NCI-H1436 (cell line): ENCODE data around the gene ZNF609.
"Not testable (repeated sequence)": the region's sequence is repeated elsewhere in the genome, so short reads cannot be mapped to it uniquely, and the experiment has no call there.

Experiments
- DNase-seq: peaks from one replicate; lab custom pipeline; 2025; lab: John Stamatoyannopoulos, UW

ZNF609 gene

DNA sequence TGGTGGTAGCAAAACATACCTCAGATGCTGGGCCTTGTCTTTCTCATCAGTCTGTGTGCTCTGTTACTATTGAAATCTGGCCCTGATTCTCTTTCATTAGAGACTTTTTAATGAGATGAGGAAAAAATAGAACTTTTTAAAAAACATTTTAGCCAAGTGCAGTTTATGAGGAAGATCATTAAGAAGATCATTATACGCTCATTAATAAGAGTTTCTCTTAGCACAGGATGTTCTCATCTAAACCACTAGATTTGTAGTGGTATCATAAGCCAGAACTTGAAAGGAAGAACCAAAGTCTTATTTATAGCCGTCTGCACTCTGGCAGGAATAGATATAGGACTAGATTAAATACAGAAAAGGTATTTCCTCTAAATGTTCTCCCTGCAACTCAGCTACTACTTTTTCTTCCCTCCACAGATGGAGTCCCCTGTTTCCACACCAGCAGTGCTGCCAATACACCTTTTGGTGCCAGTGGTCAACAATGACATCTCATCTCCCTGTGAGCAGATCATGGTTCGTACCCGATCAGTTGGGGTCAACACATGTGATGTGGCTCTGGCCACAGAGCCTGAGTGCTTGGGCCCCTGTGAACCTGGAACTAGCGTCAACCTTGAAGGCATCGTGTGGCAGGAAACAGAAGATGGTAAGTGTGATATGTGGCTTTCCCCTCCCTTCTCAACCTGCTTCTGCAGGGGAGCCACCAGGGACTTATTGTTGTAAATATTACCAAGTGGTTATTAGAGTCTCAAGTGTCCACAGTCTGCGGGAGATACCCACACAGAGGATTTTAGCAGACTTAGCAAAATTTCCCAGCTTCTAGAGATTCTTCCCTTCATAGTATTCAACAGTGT lies 162.3 kb downstream of the ZNF609 start:
- no peak for DNase-seq

DNA sequence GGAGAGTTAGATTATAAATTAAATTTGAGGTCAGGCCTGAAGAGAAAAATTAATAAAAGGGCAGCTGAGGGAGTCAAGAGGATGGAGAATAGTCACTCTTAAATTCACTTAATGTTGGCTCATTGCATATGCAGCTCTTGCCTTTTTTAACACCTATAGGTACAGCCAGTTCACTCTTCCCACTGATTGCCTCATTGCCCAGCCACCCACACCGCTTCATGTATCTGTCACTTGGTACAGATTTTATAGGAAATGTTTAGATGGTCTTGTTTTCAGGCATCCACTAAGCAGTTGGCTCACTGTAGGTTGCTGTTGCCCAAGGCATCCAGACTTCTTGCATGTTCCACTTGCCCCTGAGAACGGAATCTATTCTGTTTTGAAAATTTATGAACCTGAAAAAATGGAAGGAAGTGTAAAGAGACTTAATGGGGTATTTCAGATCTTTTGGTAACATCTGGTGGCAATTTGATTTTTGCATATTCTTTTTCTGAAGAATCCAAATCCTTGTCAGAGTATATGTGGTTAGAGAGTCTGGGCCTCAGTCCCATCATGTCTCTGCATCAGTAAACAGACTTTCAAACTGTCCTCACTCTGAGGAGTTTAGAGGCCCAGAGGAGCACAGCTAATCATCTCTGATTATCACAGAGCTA lies 163.1 kb downstream of the ZNF609 start:
- no peak for DNase-seq

DNA sequence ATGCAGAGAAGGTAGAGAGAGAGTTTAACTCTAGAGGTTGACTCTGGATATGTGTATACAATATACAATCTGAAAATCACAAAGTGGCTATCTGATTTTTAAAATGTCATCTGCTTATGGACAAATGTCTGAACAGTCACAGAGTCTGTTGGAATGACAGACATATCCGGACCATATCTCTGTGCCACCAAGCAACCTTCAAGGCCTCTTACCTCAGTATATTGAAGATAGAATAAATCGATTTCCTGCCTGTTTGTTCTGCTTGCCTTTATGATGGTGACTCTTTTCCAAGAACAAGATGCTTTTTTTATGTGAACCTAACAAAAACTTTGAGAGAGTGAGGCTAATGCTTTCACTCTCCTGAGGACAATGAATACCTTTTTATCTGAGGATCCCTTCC lies 163.9 kb downstream of the ZNF609 start:
- no peak for DNase-seq

- no peak for DNase-seq
These were observed 168.7 kb downstream of the ZNF609 start for GRCh38 chr15:64629063-64629462.

GRCh38 chr15:64630396-64631107 lies 170.2 kb downstream of the ZNF609 start:
- no peak for DNase-seq

DNA sequence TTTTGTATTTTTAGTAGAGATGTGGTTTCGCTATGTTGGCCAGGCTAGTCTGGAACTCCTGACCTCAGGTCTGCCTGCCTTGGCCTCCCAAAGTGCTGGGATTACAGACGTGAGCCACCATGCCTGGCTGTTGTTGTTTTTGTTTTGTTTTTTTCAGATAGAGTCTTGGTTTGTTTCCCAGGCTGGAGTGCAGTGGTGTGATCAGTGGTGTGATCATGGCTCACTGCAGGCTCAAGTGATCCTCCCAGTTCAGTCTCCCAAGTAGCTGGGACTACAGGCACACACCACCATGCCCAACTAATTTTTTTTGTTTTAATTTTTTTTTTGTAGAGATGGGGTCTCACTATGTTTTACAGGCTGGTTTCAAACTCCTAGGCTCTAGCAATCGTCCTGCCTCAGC lies 172.3 kb downstream of the ZNF609 start:
- not testable (repeated sequence) for DNase-seq

DNA sequence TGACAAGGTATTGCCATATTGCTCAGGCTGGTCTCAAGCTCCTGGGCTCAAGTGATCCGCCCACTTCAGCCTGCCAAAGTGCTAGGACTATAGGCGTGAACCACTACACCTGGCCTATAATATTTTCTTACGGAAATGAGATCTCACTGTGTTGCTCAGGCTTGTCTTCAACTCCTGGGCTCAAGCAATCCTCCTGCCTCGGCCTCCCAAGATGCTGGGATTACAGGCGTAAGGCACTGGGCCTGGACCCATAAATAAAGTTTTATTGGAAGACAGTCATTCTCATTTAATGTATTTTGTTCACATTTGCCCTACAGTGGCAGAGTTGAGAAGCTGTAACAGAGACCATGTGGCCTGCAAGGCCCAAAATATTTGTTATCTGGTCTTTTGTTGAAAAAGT lies 173.0 kb downstream of the ZNF609 start:
- no peak for DNase-seq

DNA sequence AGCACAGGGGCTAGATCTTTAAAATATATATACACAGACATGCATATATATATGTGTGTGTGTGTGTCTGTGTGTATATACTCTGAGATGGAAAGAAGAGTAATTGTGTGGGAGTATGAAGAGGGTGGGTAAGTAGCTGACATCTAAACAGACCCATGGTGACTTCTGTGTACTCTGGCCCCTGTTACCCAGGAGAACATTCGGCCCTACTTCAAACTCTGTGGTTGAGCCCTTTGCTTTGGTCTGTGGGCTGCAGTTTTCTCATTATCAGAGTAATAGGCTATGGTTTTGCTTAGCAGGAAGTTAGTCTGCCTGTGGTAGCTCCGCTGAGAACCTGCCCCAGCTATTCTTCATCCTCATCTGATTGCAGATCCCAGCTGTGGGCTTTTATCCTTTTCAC lies 173.6 kb downstream of the ZNF609 start:
- peak; percentile 16 for DNase-seq

GRCh38 chr15:64634576-64635498 lies 174.5 kb downstream of the ZNF609 start:
- peak; percentile 43 for DNase-seq

- DNase-seq = peak; percentile 76
These were observed 175.4 kb downstream of the ZNF609 start for GRCh38 chr15:64635499-64636495.

DNA sequence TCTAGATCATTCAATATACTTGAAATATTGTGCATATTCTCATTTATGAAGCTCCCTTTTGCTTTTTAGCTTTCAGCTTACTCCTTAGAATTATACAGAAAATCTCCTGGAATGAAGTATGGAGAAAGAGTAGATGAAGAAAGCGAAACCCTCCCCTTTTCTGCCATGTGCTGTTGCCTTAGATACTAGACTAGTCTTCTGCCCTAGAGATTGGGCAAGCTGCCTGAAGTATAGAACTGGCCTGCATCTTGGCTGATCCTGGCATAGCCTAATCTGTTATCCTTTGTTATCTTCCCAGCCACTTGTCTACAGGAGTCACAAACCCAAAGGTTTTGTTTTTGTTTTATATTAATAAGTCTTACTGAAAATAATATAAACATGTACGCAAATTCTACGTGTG lies 176.2 kb downstream of the ZNF609 start:
- no peak for DNase-seq

- DNase-seq = no peak
These were observed 177.0 kb downstream of the ZNF609 start for GRCh38 chr15:64637412-64637811.

DNA sequence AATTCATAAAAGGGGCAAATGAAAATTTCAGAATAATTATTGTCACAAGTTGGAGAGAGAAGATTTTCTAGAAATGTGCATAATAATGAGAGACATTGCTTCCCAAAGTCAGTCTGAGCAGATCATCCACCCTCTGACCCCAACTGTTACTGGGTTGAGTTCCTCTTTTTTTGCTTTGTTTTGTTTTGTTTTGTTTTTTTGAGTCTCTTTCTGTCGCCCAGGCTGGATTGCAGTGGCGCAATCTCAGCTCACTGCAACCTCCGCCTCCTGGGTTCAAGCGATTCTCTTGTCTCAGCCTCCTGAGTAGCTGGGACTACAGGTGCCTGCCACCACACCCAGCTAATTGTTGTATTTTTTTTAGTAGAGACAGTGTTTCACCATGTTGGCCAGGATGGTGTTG lies 179.4 kb downstream of the ZNF609 start:
- DNase-seq = not testable (repeated sequence)

- no peak for DNase-seq
These were observed 179.9 kb downstream of the ZNF609 start for GRCh38 chr15:64640146-64640871.

DNA sequence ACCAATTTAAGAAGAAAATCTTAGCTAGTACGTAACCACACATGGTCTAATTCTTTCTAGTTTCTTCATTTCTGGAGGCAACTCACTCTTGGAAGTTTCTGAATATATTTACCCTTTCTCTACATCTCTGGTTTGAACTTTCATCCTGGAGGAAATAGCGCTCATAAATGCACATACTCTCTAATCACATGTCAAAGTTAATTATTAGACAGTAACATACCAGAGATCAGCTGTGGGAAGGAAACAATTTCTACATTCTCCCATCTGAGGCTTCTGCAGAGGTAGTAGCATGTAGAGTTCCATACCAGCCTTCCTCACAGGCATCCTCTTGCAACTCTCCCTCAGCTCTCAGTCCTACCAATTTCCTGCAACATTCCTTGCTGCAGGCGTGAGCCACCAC lies 182.5 kb downstream of the ZNF609 start:
- DNase-seq = no peak

DNA sequence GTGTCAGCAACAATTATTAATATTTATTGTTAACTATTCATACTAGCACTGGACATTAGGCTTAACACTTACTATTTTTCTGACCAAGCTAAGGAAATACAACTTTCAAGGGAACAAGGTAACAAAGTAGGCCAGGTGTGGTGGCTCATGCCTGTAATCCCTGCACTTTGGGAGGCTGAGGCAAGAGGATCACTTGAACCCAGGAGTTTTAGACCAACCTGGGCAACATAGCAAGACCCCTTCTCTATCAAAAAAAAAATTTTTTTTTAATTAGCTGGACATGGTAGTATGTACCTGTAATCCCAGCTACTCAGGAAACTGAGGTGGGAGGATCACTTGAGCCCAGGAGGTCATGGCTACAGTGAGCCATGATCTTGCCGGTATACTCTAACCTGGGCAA lies 183.3 kb downstream of the ZNF609 start:
- DNase-seq = no peak

- not testable (repeated sequence) for DNase-seq
These were observed 184.4 kb downstream of the ZNF609 start for GRCh38 chr15:64644811-64645210.

GRCh38 chr15:64645995-64646394 lies 185.6 kb downstream of the ZNF609 start:
- no peak for DNase-seq

DNA sequence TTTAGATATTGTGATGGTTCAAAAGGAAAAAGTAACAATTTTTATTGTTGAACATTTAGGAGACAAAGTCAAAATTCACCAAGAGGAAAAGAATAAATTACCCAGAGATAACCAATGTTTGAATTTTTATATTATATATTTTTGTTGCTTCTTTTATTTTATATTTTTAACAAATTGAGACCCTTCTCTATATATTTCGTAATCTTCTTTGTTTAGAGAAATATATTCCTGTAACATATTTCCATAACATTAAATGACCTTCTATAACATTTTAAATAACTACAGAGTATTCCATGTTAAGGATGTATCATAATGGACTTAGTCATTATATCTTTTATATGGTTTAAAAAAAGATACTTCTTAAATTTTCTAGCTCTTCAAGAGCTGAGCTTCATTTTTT lies 187.0 kb downstream of the ZNF609 start:
- no peak for DNase-seq

- no peak for DNase-seq
These were observed 190.2 kb downstream of the ZNF609 start for GRCh38 chr15:64650552-64650951.
